H1 (cell line): ENCODE measurements around the gene POU2F1. TPM values are rescaled to one million over a fixed set of nuclear protein-coding genes. Genes with fewer than 3 reads are reported as not detected.

ENCODE experiments used
- CTCF ChIA-PET: fragments of 300-600 bp; sonication (Branson Sonifier 250); formaldehyde crosslinking; loops from one replicate; lab custom pipeline; 2021; ENCODE audit not compliant: partially characterized antibody; lab: Charles Lee
- POLR2A ChIA-PET: fragments of 300-600 bp; sonication (Branson Sonifier 250); formaldehyde crosslinking; loops from one replicate; lab custom pipeline; 2021; ENCODE audit warnings: inconsistent platforms; ENCODE audit not compliant: partially characterized antibody; lab: Charles Lee
- DNase-seq, 2 experiments: peaks; one replicate each; pipeline versions ENCODE4 v3.0.0 to v3.0.0-alpha.2; 2010 to 2022; ENCODE audit warnings: low spot score in 2 of 2, low read depth in 1 of 2, mixed read lengths in 1 of 2
- FAIRE-seq: peaks from 2 replicates; lab custom pipeline; 2011; peaks lifted over from hg19 to GRCh38; lab: Jason Lieb, UNC
- H2AFZ ChIP-seq: 2 replicates; pipeline ENCODE4 v1.8.1; 2012; ENCODE audit warnings: low read length, inconsistent platforms
- H2AK5ac ChIP-seq: 2 replicates; pipeline ENCODE4 v1.6.1; 2013; ENCODE audit warnings: low read depth, low read length
- H2BK120ac ChIP-seq: replicated peaks from 2 replicates; pipeline ENCODE3; 2013; ENCODE audit warnings: low read depth, low read length, inconsistent platforms
- H2BK12ac ChIP-seq: 2 replicates; pipeline ENCODE4 v1.6.1; 2013; ENCODE audit warnings: low read depth, low read length
- H2BK15ac ChIP-seq: 2 replicates; pipeline ENCODE4 v1.6.1; 2013; ENCODE audit warnings: low read length
- H2BK20ac ChIP-seq: 2 replicates; pipeline ENCODE4 v1.6.1; 2013; ENCODE audit warnings: low read length
- H2BK5ac ChIP-seq: 2 replicates; pipeline ENCODE4 v1.6.1; 2013; ENCODE audit warnings: low read depth, low read length
- H3K14ac ChIP-seq: 2 replicates; pipeline ENCODE4 v1.6.1; 2013; ENCODE audit warnings: inconsistent platforms; ENCODE audit not compliant: insufficient read length
- H3K18ac ChIP-seq: 2 replicates; pipeline ENCODE4 v1.6.1; 2013; ENCODE audit warnings: low read length; ENCODE audit errors: extremely low read depth
- H3K23ac ChIP-seq: 2 replicates; pipeline ENCODE4 v1.6.1; 2013; ENCODE audit warnings: inconsistent platforms; ENCODE audit not compliant: insufficient read length
- H3K23me2 ChIP-seq: 2 replicates; pipeline ENCODE4 v1.6.1; 2013; ENCODE audit warnings: low read depth, low read length
- H3K27ac ChIP-seq: 2 replicates; pipeline ENCODE4 v1.6.1; 2011; ENCODE audit warnings: low read depth, low read length, inconsistent platforms
- H3K27me3 ChIP-seq, 4 experiments: replicated peaks in 1 of 4; 1 replicate in 1 of 4; 2 replicates in 3 of 4; pipeline versions ENCODE4 v1.6.1 to v1.8.1; 2011 to 2013; ENCODE audit warnings: low read length in 3 of 4, mild to moderate bottlenecking in 3 of 4, inconsistent platforms in 2 of 4, mixed read lengths in 2 of 4, moderate library complexity in 1 of 4; ENCODE audit not compliant: control insufficient read depth in 3 of 4, insufficient read depth in 3 of 4; ENCODE audit errors: extremely low read depth in 1 of 4
- H3K36me3 ChIP-seq, 4 experiments: 2 replicates each; pipeline versions ENCODE4 v1.6.1 to v1.8.1; 2011 to 2013; ENCODE audit warnings: mild to moderate bottlenecking in 4 of 4, low read length in 3 of 4, moderate library complexity in 2 of 4, control low read depth in 1 of 4, inconsistent platforms in 1 of 4; ENCODE audit not compliant: insufficient read depth in 4 of 4, control insufficient read depth in 2 of 4
- H3K4ac ChIP-seq: replicated peaks from 2 replicates; pipeline ENCODE3; 2013; ENCODE audit warnings: low read length, low read depth, mixed read lengths, inconsistent platforms; ENCODE audit not compliant: insufficient read length
- H3K4me1 ChIP-seq, 4 experiments: replicated peaks in 1 of 4; 1 replicate in 1 of 4; 2 replicates in 3 of 4; pipeline versions ENCODE4 v1.6.1 to v1.8.1; 2011 to 2013; ENCODE audit warnings: low read length in 3 of 4, inconsistent platforms in 2 of 4, mixed read lengths in 1 of 4; ENCODE audit not compliant: insufficient read depth in 4 of 4, control insufficient read depth in 3 of 4
- H3K4me2 ChIP-seq, 2 experiments: 2 replicates each; pipeline versions ENCODE4 v1.6.1 to v1.8.1; 2011 to 2013; ENCODE audit warnings: low read depth in 2 of 2, low read length in 2 of 2, control low read depth in 1 of 2, inconsistent platforms in 1 of 2, mild to moderate bottlenecking in 1 of 2; ENCODE audit not compliant: insufficient read depth in 1 of 2
- H3K4me3 ChIP-seq, 4 experiments: fragments of 200-600, 300-600 bp in 1 of 4; sonication (generic), shearing (Covaris generic), sonication (Bioruptor Twin) in 1 of 4; 2 replicates each; pipeline versions ENCODE4 v1.5.1 to v1.8.1; 2011 to 2016; ENCODE audit warnings: low read length in 4 of 4, low read depth in 3 of 4, control low read depth in 2 of 4, inconsistent platforms in 2 of 4, mild to moderate bottlenecking in 2 of 4, mixed read lengths in 1 of 4, moderate library complexity in 1 of 4; ENCODE audit not compliant: insufficient read depth in 2 of 4; ENCODE audit errors: extremely low read depth in 1 of 4
- H3K56ac ChIP-seq: replicated peaks from 2 replicates; pipeline ENCODE3; 2013; ENCODE audit warnings: low read depth, mild to moderate bottlenecking, mixed read lengths, low read length, inconsistent platforms; ENCODE audit not compliant: insufficient read length
- H3K79me1 ChIP-seq: 2 replicates; pipeline ENCODE4 v1.6.1; 2013; ENCODE audit warnings: low read depth, low read length, control low read depth
- H3K79me2 ChIP-seq, 2 experiments: 2 replicates each; pipeline versions ENCODE4 v1.6.1 to v1.8.1; 2012 to 2013; ENCODE audit warnings: low read length in 2 of 2, mild to moderate bottlenecking in 2 of 2, inconsistent platforms in 1 of 2; ENCODE audit not compliant: insufficient read depth in 2 of 2, control insufficient read depth in 1 of 2
- H3K9ac ChIP-seq, 4 experiments: replicated peaks in 1 of 4; 1 replicate in 1 of 4; 2 replicates in 3 of 4; pipeline versions ENCODE4 v1.6.1 to v1.8.1; 2011 to 2013; ENCODE audit warnings: low read depth in 3 of 4, low read length in 3 of 4, control low read depth in 2 of 4, mild to moderate bottlenecking in 2 of 4, moderate library complexity in 2 of 4, inconsistent platforms in 1 of 4; ENCODE audit errors: extremely low read depth in 1 of 4
- H3K9me3 ChIP-seq, 2 experiments: 2 replicates each; pipeline versions ENCODE4 v1.6.1 to v1.8.1; 2012 to 2013; ENCODE audit warnings: mild to moderate bottlenecking in 2 of 2, moderate library complexity in 2 of 2, control low read depth in 1 of 2, inconsistent platforms in 1 of 2, low read depth in 1 of 2, low read length in 1 of 2, mixed read lengths in 1 of 2; ENCODE audit not compliant: insufficient read depth in 2 of 2
- H4K20me1 ChIP-seq, 2 experiments: replicated peaks in 1 of 2; 2 replicates each; pipeline versions ENCODE3 to v1.8.1; 2011 to 2013; ENCODE audit warnings: inconsistent platforms in 2 of 2, low read length in 2 of 2, mild to moderate bottlenecking in 1 of 2; ENCODE audit not compliant: insufficient read depth in 2 of 2, control insufficient read depth in 1 of 2
- H4K5ac ChIP-seq: 2 replicates; pipeline ENCODE4 v1.6.1; 2013; ENCODE audit warnings: low read length, low read depth, mixed read lengths, inconsistent platforms; ENCODE audit not compliant: insufficient read length
- H4K8ac ChIP-seq: 2 replicates; pipeline ENCODE4 v1.8.0; 2013; ENCODE audit warnings: mild to moderate bottlenecking, moderate library complexity, low read length, inconsistent platforms; ENCODE audit not compliant: insufficient read depth; ENCODE audit errors: extremely low read depth
- H4K91ac ChIP-seq: replicated peaks from 2 replicates; pipeline ENCODE3; 2013; ENCODE audit warnings: low read length, mixed read lengths, inconsistent platforms; ENCODE audit not compliant: insufficient read length
- BRCA1 ChIP-seq: IDR thresholded peaks from 2 replicates; pipeline ENCODE4 v1.6.1; 2012; ENCODE audit warnings: low read depth, low read length, improper control_type of control experiment
- SAP30 ChIP-seq: fragments of 300-600 bp; sonication (generic); IDR thresholded peaks from 2 replicates; pipeline ENCODE4 v1.7.1; 2012; ENCODE audit warnings: low read length, moderate library complexity, mild to moderate bottlenecking, inconsistent platforms; ENCODE audit not compliant: insufficient read depth, insufficient replicate concordance
- WGBS, 2 experiments: shearing (Covaris generic) in 1 of 2; methylation state at CpG; one replicate each; pipeline versions ENCODE4 v1.1.6 to v1.1.7; 2013 to 2015; ENCODE audit warnings: low lambda C conversion rate in 2 of 2, mixed read lengths in 2 of 2, inconsistent platforms in 1 of 2, low coverage in 1 of 2, missing lambda C conversion rate in 1 of 2; ENCODE audit not compliant: insufficient replicate concordance in 2 of 2, insufficient coverage in 1 of 2, insufficient read length in 1 of 2; ENCODE audit errors: extremely low coverage in 1 of 2, missing lambda C conversion rate in 1 of 2; 5-methylcytosine and 5-hydroxymethylcytosine counted together
- polyA plus RNA-seq, 7 experiments: library from polyadenylated mRNA; depleted of rRNA in 3 of 7; stranded (reverse) in 5 of 7; unstranded in 2 of 7; fragments of >200 nt in 5 of 7; fragments of 200-250 nt in 2 of 7; gene quantifications; 1 replicate in 5 of 7; 2 replicates in 1 of 7; 4 replicates in 1 of 7; pipeline versions ENCODE4 v1.2.1 to v1.2.3, GENCODE V29; 2011 to 2013; ENCODE audit warnings: missing spikeins in 2 of 7, mixed read lengths in 2 of 7
- total RNA-seq: library from RNA; stranded (reverse); fragmentation: NEBNext Ultra II Directional; extraction: Animal tissue kit (Norgen Biotek cat#: 25700); gene quantifications from 2 replicates; pipeline ENCODE4 v1.2.1, GENCODE V29; 2021

Gene POU2F1
- total and polyA plus RNA-seq, 2 of the 8 experiments (the other 6 are each of a cell fraction or from before 2014, with no cell fraction given) = 37.0 to 57.2 TPM

GRCh38 chr1:167248707-167249642 is 28.3 kb downstream of the POU2F1 start:
- Histone ChIP-seq H3K56ac (no peak overlapping the region), H2AFZ (no peak overlapping the region), H3K23ac (no peak overlapping the region), H2BK15ac (no peak overlapping the region), H3K4me1 (no peaks in the 10 kb centered on the region), H3K18ac (no peak overlapping the region), H3K79me1 (peaks cover 5% of the 10 kb centered on the region; the same call in 1 of the 2 replicates), H3K36me3 (peaks cover 0 to 2% (median 0%) of the 10 kb centered on the region in 4 experiments; a peak in 3 of 8 replicates), H3K27ac (no peak overlapping the region), H2BK20ac (no peak overlapping the region), H3K14ac (no peak overlapping the region), H3K4me2 (no peak overlapping the region), H3K4me3 (no peak overlapping the region), H3K27me3 (no peaks in the 10 kb centered on the region), H4K8ac (no peak overlapping the region), H4K20me1 (peaks cover 0 to 6% of the 10 kb centered on the region in 2 experiments), H2BK120ac (no peak overlapping the region), H2BK12ac (no peak overlapping the region), H3K9ac (no peak overlapping the region), H3K23me2 (no peaks in the 10 kb centered on the region), H2AK5ac (no peak overlapping the region), H3K79me2 (peaks cover 4 to 97% of the 10 kb centered on the region in 2 experiments; a peak in 3 of 4 replicates), H2BK5ac (no peak overlapping the region), H3K9me3 (no peaks in the 10 kb centered on the region), H4K91ac (no peak overlapping the region), H4K5ac (no peak overlapping the region), H3K4ac (no peak overlapping the region)
- WGBS, 2 experiments = 86% methylated on average over 4 of the region's 4 CpGs; no CpG with 5 or more reads in 1 of the 2 experiments
- POLR2A ChIA-PET = no interaction called here
- TF ChIP-seq SAP30 (no peak), BRCA1 (no peak)
- no peak for FAIRE-seq
- no peak for DNase-seq
- CTCF ChIA-PET = interaction anchor here (0.8 kb wide), 1 partner anchor 16 kb away, joined by 4 read pairs; no protein-coding TSS in a partner anchor
